Measurements from ENCODE around the gene SETX.

Gene SETX

GRCh38 chr9:132224645-132225044 lies 130.1 kb downstream of the SETX start:
- TF ChIP-seq, protein P1, sequence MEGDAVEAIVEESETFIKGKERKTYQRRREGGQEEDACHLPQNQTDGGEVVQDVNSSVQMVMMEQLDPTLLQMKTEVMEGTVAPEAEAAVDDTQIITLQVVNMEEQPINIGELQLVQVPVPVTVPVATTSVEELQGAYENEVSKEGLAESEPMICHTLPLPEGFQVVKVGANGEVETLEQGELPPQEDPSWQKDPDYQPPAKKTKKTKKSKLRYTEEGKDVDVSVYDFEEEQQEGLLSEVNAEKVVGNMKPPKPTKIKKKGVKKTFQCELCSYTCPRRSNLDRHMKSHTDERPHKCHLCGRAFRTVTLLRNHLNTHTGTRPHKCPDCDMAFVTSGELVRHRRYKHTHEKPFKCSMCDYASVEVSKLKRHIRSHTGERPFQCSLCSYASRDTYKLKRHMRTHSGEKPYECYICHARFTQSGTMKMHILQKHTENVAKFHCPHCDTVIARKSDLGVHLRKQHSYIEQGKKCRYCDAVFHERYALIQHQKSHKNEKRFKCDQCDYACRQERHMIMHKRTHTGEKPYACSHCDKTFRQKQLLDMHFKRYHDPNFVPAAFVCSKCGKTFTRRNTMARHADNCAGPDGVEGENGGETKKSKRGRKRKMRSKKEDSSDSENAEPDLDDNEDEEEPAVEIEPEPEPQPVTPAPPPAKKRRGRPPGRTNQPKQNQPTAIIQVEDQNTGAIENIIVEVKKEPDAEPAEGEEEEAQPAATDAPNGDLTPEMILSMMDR (IDR thresholded peaks at IDR 0.05; ENCODE audit: low read depth, low read length, missing control alignments), result no peak
- no peaks in the 10 kb centered on the region for H3K36me3 ChIP-seq (replicated peaks)
- no peak overlapping the region for H3K4me3 ChIP-seq (ENCODE audit: low read depth, low read length)
- no peak for DNase-seq
- in situ Hi-C loops (cut with HindIII; ENCODE audit: low pct_ligation_motif_present, low sequenced_read_pairs), result no loop called here
- peaks cover 26% of the 10 kb centered on the region for H3K27me3 ChIP-seq (replicated peaks)
- H3K27ac ChIP-seq, result no peak overlapping the region

GRCh38 chr9:132221941-132222340 lies 132.8 kb downstream of the SETX start:
- DNase-seq, result no peak
- H3K4me3 ChIP-seq (ENCODE audit: low read depth, low read length), result no peak overlapping the region
- H3K27ac ChIP-seq, result no peak overlapping the region
- peaks cover 26% of the 10 kb centered on the region for H3K27me3 ChIP-seq (replicated peaks)
- TF ChIP-seq, protein P1 (IDR thresholded peaks at IDR 0.05; ENCODE audit: low read depth, low read length, missing control alignments), result no peak
- in situ Hi-C loops (cut with HindIII; ENCODE audit: low pct_ligation_motif_present, low sequenced_read_pairs), result no loop called here
- no peaks in the 10 kb centered on the region for H3K36me3 ChIP-seq (replicated peaks)

GRCh38 chr9:132218208-132218607 lies 136.6 kb downstream of the SETX start:
- DNase-seq, result no peak
- H3K27ac ChIP-seq, result no peak overlapping the region
- peaks cover 13% of the 10 kb centered on the region for H3K27me3 ChIP-seq (replicated peaks)
- in situ Hi-C loops (cut with HindIII; ENCODE audit: low pct_ligation_motif_present, low sequenced_read_pairs), result no loop called here
- no peaks in the 10 kb centered on the region for H3K36me3 ChIP-seq (replicated peaks)
- H3K4me3 ChIP-seq (ENCODE audit: low read depth, low read length), result no peak overlapping the region
- TF ChIP-seq, protein P1 (IDR thresholded peaks at IDR 0.05; ENCODE audit: low read depth, low read length, missing control alignments), result no peak

DNA sequence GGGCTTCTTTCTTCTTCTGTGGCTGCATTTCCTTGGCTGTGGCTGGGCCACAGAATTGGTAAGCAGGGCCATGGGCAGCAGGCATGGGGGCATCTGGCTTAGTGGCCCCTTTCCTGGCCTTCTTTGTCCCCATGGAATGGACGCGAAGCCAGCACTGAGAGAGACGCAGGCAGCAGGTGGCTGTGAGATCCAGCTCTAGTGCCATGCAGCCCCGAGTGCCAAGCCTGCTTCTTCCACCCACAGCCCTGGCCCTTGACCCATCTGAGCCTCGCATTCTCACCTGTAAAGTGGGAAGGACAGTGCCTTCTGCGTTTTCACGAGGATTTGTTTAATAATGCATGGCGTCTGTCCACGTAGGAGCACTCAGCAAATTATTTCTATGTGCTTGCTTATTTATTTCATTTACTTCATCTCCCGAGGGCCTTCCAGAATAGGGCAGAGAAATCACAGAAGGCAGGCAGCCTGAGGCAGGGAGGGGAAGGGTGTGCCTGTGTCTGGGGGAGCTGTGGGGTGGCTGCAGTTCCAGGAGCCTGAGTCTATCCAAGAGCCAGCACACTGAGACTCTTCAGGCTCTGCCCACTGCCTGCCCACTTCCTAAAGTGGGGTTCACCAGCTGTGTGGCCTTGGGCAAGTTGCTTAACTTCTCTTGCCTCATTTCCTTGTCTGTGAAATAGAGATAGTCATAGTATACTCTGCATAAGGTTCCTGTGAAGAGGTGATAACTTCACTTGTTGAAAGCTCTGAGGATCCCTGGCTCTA lies 137.7 kb downstream of the SETX start:
- TF ChIP-seq, protein P1 (IDR thresholded peaks at IDR 0.05; ENCODE audit: low read depth, low read length, missing control alignments), result no peak
- no peak overlapping the region for H3K27ac ChIP-seq
- no peak overlapping the region for H3K4me3 ChIP-seq (ENCODE audit: low read depth, low read length)
- H3K27me3 ChIP-seq (replicated peaks), result peaks cover 8% of the 10 kb centered on the region
- DNase-seq, result no peak
- in situ Hi-C loops (cut with HindIII; ENCODE audit: low pct_ligation_motif_present, low sequenced_read_pairs), result no loop called here
- H3K36me3 ChIP-seq (replicated peaks), result no peaks in the 10 kb centered on the region

DNA sequence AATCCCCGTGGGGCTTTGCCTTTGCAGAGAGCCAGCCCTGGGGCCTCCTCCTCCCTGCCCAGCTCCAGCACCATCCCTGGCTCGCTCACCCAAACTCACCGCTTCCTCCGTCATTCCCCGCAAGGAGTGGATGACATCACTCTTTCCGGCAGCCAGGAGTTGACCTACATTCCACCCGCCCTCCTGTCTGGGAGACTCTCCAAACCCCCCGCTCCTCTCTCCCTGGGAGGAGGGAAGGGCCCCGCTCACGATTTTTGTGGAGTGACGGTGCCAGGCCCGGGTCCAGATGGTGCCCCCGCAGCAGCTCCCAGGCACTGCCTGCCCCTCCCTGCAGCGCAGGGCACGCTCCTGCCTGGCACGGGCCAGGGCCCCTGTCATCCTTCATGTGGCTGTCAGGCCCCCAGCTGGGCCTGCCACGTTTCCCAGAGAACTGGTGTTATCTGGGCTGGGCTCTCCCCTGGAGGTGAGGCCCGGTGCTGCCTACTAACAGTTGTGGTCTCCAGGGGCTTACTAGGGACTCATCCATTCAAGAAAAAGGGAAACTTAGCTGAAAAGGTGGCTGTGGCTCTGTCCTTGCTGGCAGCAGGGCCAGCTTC lies 140.7 kb downstream of the SETX start:
- H3K27ac ChIP-seq, result no peak overlapping the region

More for the DNA sequence above, 140.7 kb downstream of the SETX start:
- peak; percentile 79 for DNase-seq
- TF ChIP-seq, protein P1 (IDR thresholded peaks at IDR 0.05; ENCODE audit: low read depth, low read length, missing control alignments), result peak; percentile 31
- in situ Hi-C loops (cut with HindIII; ENCODE audit: low pct_ligation_motif_present, low sequenced_read_pairs), result no loop called here
- Histone ChIP-seq H3K36me3 (replicated peaks) (no peaks in the 10 kb centered on the region), H3K27me3 (replicated peaks) (no peaks in the 10 kb centered on the region), H3K4me3 (ENCODE audit: low read depth, low read length) (no peak overlapping the region)
